Measurements from ENCODE around the gene TCEA3.

- TF ChIP-seq CTCF (IDR thresholded peaks at IDR 0.05; ENCODE audit: insufficient read depth, low read length), result no peak
- TF ChIP-seq SPI1 (IDR thresholded peaks at IDR 0.05; ENCODE audit: borderline replicate concordance, low read depth), result no peak
- TF ChIP-seq REST (IDR thresholded peaks at IDR 0.05; ENCODE audit: insufficient replicate concordance, low read depth), result no peak
Observed at GRCh38 chr1:23345920-23346319, 78.6 kb downstream of the TCEA3 start.

All from HL-60 (cell line).